ENCODE measurements around the gene PGS1. TPM values are rescaled to one million over a fixed set of nuclear protein-coding genes. Genes with fewer than 3 reads are reported as not detected.

The PGS1 gene
- total RNA-seq, 5 donors from 2014 or later (not counting 1 experiment from before 2014, with no cell fraction given) = 60.5 to 87.2 (median 78.9) TPM

DNA sequence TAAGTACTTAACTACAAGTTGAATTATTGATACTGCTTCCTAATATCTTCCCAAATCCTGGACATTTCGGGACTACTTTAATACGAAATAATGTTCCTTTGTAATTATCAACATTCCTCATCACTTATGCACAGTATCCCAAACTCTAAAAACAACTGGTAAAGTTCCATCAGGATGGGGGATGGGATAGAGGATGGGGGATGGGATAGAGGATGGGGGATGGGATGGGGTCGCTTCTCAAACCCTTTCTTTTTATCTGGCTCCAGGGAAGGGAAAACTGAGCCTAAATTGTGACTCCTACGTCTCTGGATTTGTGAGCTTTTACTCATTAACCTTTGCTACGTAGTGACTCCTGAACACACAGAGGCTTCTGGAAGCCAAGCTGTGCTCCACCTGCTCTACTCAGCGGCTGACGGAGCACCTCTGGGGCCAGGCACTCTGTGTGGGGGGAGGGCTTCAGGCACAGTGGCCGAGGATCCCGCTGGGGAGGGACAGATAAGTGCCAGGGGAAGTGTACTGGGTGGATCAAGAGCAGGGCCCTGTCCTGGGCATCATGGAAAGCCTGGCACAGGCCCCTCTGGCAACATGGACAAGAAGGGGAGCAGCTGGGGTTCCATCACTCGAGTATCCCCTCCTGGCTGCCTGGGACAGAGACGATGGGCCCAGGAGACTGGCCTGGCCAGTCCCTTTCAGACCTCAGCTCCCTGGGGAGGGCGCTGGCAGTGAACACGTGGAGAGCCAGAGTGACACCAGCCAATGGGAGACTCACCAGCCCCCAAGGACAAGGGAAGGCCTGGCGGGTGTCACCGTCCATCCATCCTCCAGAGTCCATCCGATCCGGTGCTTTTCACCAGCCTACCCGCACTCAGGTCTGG lies 56.2 kb downstream of the PGS1 start:
- Mint-ChIP-seq H3K36me3 (peaks cover 7% of the 10 kb centered on the region), H3K4me3 (no peak overlapping the region), H3K27me3 (no peaks in the 10 kb centered on the region), H3K4me1 (peaks cover 0 to 2% (median 0%) of the 10 kb centered on the region in 3 donors), H3K9me3 (no peaks in the 10 kb centered on the region), H3K27ac (no peak overlapping the region)
- peaks cover 2 to 5% of the 10 kb centered on the region in 2 donors for H3K36me3 ChIP-seq (ENCODE audit: control insufficient read depth in 2 of 2, extremely low read depth in 1 of 2, insufficient read depth in 1 of 2, low read length in 1 of 2)
- ATAC-seq (replicated peaks in 1 of 4) = no peak
- POLR2A ChIA-PET = interaction anchor here in 1 of 2 donors (0.5 kb wide), 1 partner anchor 18 kb away, joined by 4 read pairs; no protein-coding TSS in a partner anchor
- no peak overlapping the region for H3K27ac ChIP-seq (ENCODE audit: low read length)
- peaks cover 0 to 7% of the 10 kb centered on the region in 2 experiments for H3K27me3 ChIP-seq (replicated peaks in 1 of 2; ENCODE audit: control insufficient read depth in 2 of 2, extremely low read depth in 1 of 2, insufficient read depth in 2 of 2, low read length in 1 of 2)
- no peaks in the 10 kb centered on the region for H3K4me1 ChIP-seq (ENCODE audit: control insufficient read depth in 1 of 2, extremely low read depth in 1 of 2, insufficient read depth in 2 of 2, low read length in 2 of 2)
- CTCF ChIA-PET = no interaction called here
- no peaks in the 10 kb centered on the region for H3K9me3 ChIP-seq
- no peak overlapping the region for H3K4me3 ChIP-seq (ENCODE audit: control insufficient read depth in 1 of 2, extremely low read depth in 1 of 2, low read length in 1 of 2)
- WGBS (ENCODE audit: insufficient coverage) = 80% methylated on average over 14 of the region's 18 CpGs
- no peak for DNase-seq

DNA sequence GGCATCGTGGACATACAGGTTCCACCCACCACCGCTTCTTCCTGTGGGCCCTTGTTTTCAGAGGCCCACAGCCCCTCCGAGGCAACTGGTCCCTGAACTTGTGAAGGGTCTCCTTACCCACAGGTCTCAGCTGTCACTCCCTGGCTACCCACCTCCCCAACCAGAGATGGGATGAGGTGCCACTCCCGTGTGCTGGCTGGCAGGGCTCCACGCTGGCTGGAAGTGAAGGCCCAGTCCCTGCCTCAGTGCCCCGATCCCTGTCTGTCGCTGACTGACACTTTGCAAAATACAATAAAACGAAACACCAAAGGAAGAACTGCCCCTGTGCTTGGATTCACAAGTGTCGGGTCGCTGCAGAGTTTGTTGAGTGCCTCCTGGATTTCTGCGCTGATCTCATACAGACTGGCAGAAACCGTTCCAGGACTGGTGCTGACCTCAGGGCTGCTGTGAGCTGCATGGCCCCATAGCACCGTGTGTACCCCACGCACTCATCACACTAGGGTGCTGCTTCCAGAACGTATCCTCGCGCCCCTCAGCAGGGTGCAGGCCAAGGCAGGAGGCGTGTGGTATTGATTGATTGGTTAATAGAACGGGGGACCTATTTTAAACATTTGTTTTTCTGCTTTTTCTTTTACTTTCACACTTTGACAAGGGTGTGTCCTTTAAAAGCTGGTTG lies 57.0 kb downstream of the PGS1 start:
- no peak overlapping the region for H3K4me3 Mint-ChIP-seq
- Histone ChIP-seq H3K36me3 (ENCODE audit: control insufficient read depth in 2 of 2, extremely low read depth in 1 of 2, insufficient read depth in 1 of 2, low read length in 1 of 2) (no peaks in the 10 kb centered on the region), H3K27me3 (replicated peaks in 1 of 2; ENCODE audit: control insufficient read depth in 2 of 2, extremely low read depth in 1 of 2, insufficient read depth in 2 of 2, low read length in 1 of 2) (peaks cover 0 to 7% of the 10 kb centered on the region in 2 experiments), H3K4me3 (ENCODE audit: control insufficient read depth in 1 of 2, extremely low read depth in 1 of 2, low read length in 1 of 2) (no peak overlapping the region), H3K4me1 (ENCODE audit: control insufficient read depth in 1 of 2, extremely low read depth in 1 of 2, insufficient read depth in 2 of 2, low read length in 2 of 2) (no peaks in the 10 kb centered on the region), H3K9me3 (no peaks in the 10 kb centered on the region), H3K27ac (ENCODE audit: low read length) (no peak overlapping the region)
- ATAC-seq (replicated peaks in 1 of 4) (no peak), DNase-seq (no peak)
- H3K36me3 Mint-ChIP-seq = no peaks in the 10 kb centered on the region
- no peak overlapping the region for H3K27ac Mint-ChIP-seq
- 78% methylated on average over 12 of the region's 19 CpGs for WGBS (ENCODE audit: insufficient coverage)
- peaks cover 0 to 2% (median 0%) of the 10 kb centered on the region in 3 donors for H3K4me1 Mint-ChIP-seq
- no peaks in the 10 kb centered on the region for H3K9me3 Mint-ChIP-seq
- CTCF ChIA-PET = no interaction called here
- no peaks in the 10 kb centered on the region for H3K27me3 Mint-ChIP-seq
- POLR2A ChIA-PET = no interaction called here

DNA sequence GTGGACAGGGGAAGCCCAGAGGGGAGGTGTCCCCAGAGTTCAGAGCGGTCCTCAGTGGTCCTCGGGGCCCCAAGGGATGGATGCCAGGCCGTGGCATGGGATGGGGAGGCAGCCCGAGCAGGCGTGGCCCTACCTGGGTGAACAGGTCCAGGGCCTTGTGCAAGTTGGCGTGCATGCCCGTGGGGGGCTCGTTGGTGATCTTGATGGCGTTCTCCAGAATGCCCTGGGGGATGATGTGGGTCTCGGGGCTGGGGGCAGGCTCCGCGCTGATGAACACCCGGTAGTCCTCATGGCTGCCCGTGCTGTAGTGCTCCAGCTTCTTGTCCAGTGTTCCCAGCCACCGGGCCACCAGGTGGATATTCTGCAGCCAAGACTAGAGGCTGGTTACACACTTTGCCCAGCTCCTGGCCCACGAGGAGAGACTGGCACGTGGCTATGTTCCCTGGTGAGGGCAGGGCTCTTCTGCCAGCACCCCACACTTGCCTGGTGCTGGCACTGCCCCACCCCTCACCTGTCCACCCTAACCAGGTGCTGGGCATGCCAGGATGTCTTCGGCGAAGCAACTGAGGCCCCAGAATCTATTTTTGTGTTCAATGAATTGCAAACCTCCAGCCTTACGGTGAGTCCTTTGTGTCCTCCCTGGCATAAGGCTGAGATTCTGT lies 59.2 kb downstream of the PGS1 start:
- 94% methylated on average over 20 of the region's 20 CpGs for WGBS (ENCODE audit: insufficient coverage)
- Mint-ChIP-seq H3K4me3 (no peak overlapping the region), H3K4me1 (no peaks in the 10 kb centered on the region), H3K9me3 (no peaks in the 10 kb centered on the region), H3K27ac (no peak overlapping the region), H3K36me3 (no peaks in the 10 kb centered on the region), H3K27me3 (no peaks in the 10 kb centered on the region)
- H3K9me3 ChIP-seq = no peaks in the 10 kb centered on the region
- DNase-seq (no peak), ATAC-seq (replicated peaks in 1 of 4) (no peak)
- no peak overlapping the region for H3K27ac ChIP-seq (ENCODE audit: low read length)
- H3K36me3 ChIP-seq (ENCODE audit: control insufficient read depth in 2 of 2, extremely low read depth in 1 of 2, insufficient read depth in 1 of 2, low read length in 1 of 2) = no peaks in the 10 kb centered on the region
- H3K27me3 ChIP-seq (replicated peaks in 1 of 2; ENCODE audit: control insufficient read depth in 2 of 2, extremely low read depth in 1 of 2, insufficient read depth in 2 of 2, low read length in 1 of 2) = peaks cover 0 to 9% of the 10 kb centered on the region in 2 experiments
- no peaks in the 10 kb centered on the region for H3K4me1 ChIP-seq (ENCODE audit: control insufficient read depth in 1 of 2, extremely low read depth in 1 of 2, insufficient read depth in 2 of 2, low read length in 2 of 2)
- CTCF ChIA-PET = no interaction called here
- POLR2A ChIA-PET = no interaction called here
- no peak overlapping the region for H3K4me3 ChIP-seq (ENCODE audit: control insufficient read depth in 1 of 2, extremely low read depth in 1 of 2, low read length in 1 of 2)

DNA sequence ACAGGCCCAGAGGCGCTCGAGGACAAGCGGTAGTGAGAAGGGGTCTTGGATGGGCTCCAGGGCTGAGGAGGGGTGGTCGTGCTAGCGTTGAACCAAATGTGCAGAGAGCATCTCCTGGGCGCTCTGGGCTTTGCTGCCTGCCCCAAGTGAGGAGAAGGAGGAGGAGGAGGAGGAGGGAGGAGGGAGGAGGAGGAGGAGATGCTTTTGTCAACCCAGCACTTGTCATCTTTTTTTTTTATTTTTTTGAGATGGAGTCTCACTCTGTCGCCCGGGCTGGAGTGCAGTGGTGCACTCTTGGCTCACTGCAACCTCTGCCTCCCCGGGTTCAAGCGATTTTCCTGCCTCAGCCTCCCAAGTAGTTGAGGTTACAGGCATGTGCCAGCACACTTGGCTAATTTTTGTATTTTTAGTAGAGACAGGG lies 59.8 kb downstream of the PGS1 start:
- CTCF ChIA-PET = no interaction called here

DNA sequence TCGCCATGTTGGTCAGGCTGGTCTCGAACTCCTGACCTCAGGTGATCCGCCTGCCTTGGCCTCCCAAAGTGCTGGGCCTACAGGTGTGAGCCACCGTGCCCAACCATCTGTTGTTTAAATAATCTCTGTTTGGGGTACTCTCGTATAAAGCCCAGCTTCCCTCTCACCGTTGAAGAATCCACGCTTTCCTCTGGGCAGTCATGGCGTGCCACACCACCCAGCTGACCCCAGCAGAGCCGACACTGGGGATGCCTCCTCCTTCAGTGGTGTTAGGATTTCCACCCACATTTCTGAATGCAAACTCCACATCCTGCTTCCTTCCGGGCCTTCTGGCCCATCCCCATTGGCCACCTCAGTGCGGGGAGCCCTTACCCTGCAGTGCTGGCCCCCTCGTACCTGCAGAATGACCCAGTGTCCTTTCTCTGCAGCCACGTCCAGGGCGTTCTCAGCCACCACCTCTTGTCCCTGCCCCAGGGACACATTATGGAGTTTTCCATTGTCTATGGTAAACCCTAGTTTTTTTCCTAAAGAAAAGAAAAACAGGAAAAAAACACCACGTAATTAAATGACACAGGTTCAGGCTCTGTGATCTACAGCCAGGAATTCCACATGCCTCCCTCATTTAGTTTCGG lies 60.4 kb downstream of the PGS1 start:
- Mint-ChIP-seq H3K4me1 (no peaks in the 10 kb centered on the region), H3K9me3 (no peaks in the 10 kb centered on the region), H3K4me3 (no peak overlapping the region), H3K27me3 (no peaks in the 10 kb centered on the region), H3K27ac (no peak overlapping the region), H3K36me3 (no peaks in the 10 kb centered on the region)
- WGBS (ENCODE audit: insufficient coverage) = 86% methylated on average over 11 of the region's 16 CpGs
- Histone ChIP-seq H3K4me1 (ENCODE audit: control insufficient read depth in 1 of 2, extremely low read depth in 1 of 2, insufficient read depth in 2 of 2, low read length in 2 of 2) (no peaks in the 10 kb centered on the region), H3K9me3 (no peaks in the 10 kb centered on the region), H3K27ac (ENCODE audit: low read length) (no peak overlapping the region), H3K27me3 (replicated peaks in 1 of 2; ENCODE audit: control insufficient read depth in 2 of 2, extremely low read depth in 1 of 2, insufficient read depth in 2 of 2, low read length in 1 of 2) (peaks cover 0 to 17% of the 10 kb centered on the region in 2 experiments), H3K36me3 (ENCODE audit: control insufficient read depth in 2 of 2, extremely low read depth in 1 of 2, insufficient read depth in 1 of 2, low read length in 1 of 2) (no peaks in the 10 kb centered on the region), H3K4me3 (ENCODE audit: control insufficient read depth in 1 of 2, extremely low read depth in 1 of 2, low read length in 1 of 2) (no peak overlapping the region)
- POLR2A ChIA-PET = no interaction called here
- ATAC-seq (replicated peaks in 1 of 4) (no peak), DNase-seq (peak in 1 of 35 experiments; percentile 27)
- CTCF ChIA-PET = no interaction called here

More for the DNA sequence above, 59.8 kb downstream of the PGS1 start:
- Histone ChIP-seq H3K27me3 (replicated peaks in 1 of 2; ENCODE audit: control insufficient read depth in 2 of 2, extremely low read depth in 1 of 2, insufficient read depth in 2 of 2, low read length in 1 of 2) (peaks cover 0 to 14% of the 10 kb centered on the region in 2 experiments), H3K27ac (ENCODE audit: low read length) (no peak overlapping the region), H3K4me1 (ENCODE audit: control insufficient read depth in 1 of 2, extremely low read depth in 1 of 2, insufficient read depth in 2 of 2, low read length in 2 of 2) (no peaks in the 10 kb centered on the region), H3K9me3 (no peaks in the 10 kb centered on the region), H3K4me3 (ENCODE audit: control insufficient read depth in 1 of 2, extremely low read depth in 1 of 2, low read length in 1 of 2) (no peak overlapping the region), H3K36me3 (ENCODE audit: control insufficient read depth in 2 of 2, extremely low read depth in 1 of 2, insufficient read depth in 1 of 2, low read length in 1 of 2) (no peaks in the 10 kb centered on the region)
- no peak overlapping the region for H3K4me3 Mint-ChIP-seq
- POLR2A ChIA-PET = no interaction called here
- H3K36me3 Mint-ChIP-seq = no peaks in the 10 kb centered on the region
- WGBS (ENCODE audit: insufficient coverage) = 91% methylated on average over 7 of the region's 10 CpGs
- H3K9me3 Mint-ChIP-seq = no peaks in the 10 kb centered on the region
- ATAC-seq (replicated peaks in 1 of 4) (peak in 2 of 4 experiments; percentile 5 to 26), DNase-seq (peak in 7 of 35 experiments; percentile 4 to 36 (median 21))
- H3K4me1 Mint-ChIP-seq = no peaks in the 10 kb centered on the region
- no peaks in the 10 kb centered on the region for H3K27me3 Mint-ChIP-seq
- peak overlapping the region in 1 of 2 donors; percentile 52 for H3K27ac Mint-ChIP-seq

Measured in T-cell (primary cell).